T-helper 1 cell treated with Interleukin-12 subunit alpha and Interleukin-12 subunit beta and Interleukin-4 antibody, amounts not matched to agents 30 μg/mL and 1 μg/mL, for 36 hours (primary cell): ENCODE measurements around the gene SPATA21.
"Not testable (repeated sequence)": the region's sequence is repeated elsewhere in the genome, so short reads cannot be mapped to it uniquely, and the experiment has no call there.

ENCODE experiments used
- H3K27ac Mint-ChIP-seq: one replicate; pipeline ENCODE4 v1.8.0; 2021; ENCODE audit warnings: mild to moderate bottlenecking, mixed read lengths
- H3K27me3 Mint-ChIP-seq: one replicate; pipeline ENCODE4 v1.8.0; 2021; ENCODE audit warnings: low read depth, mixed read lengths
- H3K36me3 Mint-ChIP-seq: one replicate; pipeline ENCODE4 v1.8.0; 2021; ENCODE audit warnings: low read depth, mixed read lengths
- H3K4me1 Mint-ChIP-seq: one replicate; pipeline ENCODE4 v1.8.0; 2021; ENCODE audit warnings: low read depth, mixed read lengths
- H3K4me3 Mint-ChIP-seq: one replicate; pipeline ENCODE4 v1.8.0; 2021; ENCODE audit warnings: mild to moderate bottlenecking, moderate library complexity, mixed read lengths
- H3K9me3 Mint-ChIP-seq: one replicate; pipeline ENCODE4 v1.8.0; 2021; ENCODE audit warnings: mixed read lengths

Gene SPATA21

DNA sequence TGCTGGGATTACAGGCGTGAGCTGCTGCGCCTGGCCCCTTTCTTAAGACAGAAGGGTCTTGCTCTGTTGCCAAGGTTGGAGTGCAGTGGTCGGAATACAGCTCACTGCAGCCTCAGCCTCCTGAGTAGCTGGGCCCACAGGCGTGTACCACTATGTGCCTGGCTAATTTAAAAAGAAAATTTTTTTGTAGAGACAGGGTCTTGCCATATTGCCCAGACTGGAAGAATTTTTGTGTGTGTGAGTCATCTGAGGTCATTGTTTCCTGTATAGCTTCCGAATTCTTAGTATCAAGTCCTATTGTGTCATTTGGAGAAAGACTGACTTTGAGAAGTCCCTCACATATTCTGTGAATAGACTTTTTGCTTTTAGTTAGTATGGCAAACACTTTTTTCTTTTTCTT, 65.5 kb downstream of the SPATA21 start:
- Mint-ChIP-seq H3K9me3 (no peaks in the 10 kb centered on the region), H3K27ac (peak overlapping the region; percentile 86), H3K36me3 (peaks cover 26% of the 10 kb centered on the region), H3K27me3 (no peaks in the 10 kb centered on the region), H3K4me1 (peaks cover 45% of the 10 kb centered on the region), H3K4me3 (peak overlapping the region; percentile 70)

DNA sequence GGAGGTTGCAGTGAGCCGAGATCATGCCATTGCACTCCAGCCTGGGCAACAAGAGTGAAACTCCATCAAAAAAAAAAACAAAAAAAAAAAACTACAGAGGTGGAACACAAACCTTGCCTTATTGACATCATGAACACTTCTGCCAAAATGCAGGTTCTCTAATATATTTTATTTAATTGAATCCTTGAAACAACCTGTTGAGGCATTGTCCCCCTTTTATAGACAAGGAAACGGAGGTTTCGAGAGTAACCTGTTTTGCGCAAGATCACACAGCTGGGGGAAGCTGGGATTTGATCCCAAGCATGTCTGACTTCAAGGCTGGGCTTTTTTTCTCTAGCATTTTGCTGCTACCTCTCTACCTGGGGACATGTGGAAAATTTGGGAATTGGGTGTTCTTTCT, 67.4 kb downstream of the SPATA21 start:
- H3K27ac Mint-ChIP-seq, result no peak overlapping the region
- peaks cover 20% of the 10 kb centered on the region for H3K36me3 Mint-ChIP-seq
- H3K9me3 Mint-ChIP-seq, result no peaks in the 10 kb centered on the region
- H3K4me3 Mint-ChIP-seq, result peak overlapping the region; percentile 94
- H3K27me3 Mint-ChIP-seq, result no peaks in the 10 kb centered on the region
- peaks cover 41% of the 10 kb centered on the region for H3K4me1 Mint-ChIP-seq

DNA sequence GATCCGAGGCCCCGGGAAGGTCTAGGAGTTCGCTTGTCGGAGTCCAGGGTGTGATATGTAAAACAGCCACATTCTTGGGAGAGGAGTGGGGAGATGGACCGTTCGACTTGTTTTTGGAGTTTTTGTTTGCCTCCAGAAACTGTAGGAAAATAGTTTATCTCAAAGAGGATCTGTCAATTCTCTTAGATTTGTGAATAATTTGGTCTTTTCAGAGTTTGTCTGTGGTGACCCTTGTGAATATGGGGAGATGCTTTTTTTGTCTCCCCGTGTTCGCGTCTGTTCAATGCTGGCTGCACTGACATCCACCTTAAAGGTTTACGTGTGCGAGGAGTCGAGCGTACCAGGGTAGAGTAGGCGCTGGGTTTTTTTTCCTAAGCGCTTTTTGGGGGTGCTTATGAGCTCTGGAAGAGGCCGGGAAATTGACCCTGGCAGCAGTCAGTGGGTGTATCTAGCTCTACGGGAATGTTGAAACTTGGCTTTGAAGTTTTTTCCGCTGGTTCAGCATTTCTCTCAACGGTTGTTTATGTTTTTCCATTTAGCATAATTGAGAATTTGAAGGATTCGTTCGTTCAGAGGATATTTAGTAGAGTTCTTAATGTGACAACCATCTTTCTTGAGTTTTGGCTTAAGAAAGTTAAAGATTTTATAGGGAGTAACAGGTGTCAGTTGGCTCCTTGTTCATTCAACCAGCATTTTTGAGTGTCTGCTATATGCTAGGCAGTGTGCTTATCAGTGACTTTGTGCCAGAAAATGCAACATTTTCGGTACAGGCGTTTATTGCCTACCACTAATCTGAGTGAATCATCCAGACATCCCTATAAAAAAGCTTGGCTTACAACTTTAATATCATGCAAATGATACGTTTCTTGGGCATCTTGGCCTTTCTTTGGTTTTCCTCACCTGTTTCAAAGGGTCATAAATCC, 69.0 kb downstream of the SPATA21 start:
- Mint-ChIP-seq H3K27ac (peak overlapping the region; percentile 98), H3K27me3 (no peaks in the 10 kb centered on the region), H3K9me3 (no peaks in the 10 kb centered on the region), H3K4me3 (peak overlapping the region; percentile 94), H3K36me3 (peaks cover 17% of the 10 kb centered on the region), H3K4me1 (peaks cover 34% of the 10 kb centered on the region)

DNA sequence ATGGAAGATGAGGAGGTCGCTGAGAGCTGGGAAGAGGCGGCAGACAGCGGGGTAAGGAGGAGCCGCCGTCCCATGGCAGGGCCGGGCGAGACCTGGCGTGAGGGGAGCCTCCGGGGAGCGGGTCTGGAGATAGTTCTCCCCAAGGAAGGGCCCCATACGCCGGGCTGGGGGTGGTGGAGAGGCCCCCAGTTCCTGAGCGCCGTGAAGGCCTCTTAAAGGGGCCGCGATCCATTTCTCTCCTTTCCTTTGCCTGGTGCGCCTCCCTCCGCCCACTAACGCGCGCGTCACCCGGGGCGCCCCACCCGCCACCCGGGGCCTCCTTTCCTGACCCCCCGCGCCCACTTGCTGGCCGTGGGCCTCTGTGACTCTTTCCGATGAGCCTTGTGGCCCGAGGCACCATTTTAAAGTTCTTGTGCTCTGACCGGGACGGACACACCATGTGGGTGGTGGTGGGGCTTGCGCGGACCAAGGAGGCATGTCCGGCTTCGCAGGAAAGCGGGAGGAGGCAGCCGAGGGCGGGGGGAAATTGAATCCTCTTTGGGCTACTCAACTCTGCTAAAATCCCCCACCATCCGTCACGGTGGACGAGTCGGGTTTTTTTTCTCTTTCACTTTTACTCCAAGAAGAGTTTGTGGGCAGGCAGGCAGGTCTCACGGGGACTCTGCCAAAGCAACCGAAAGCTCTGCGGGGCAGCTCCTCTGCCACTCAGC, 69.8 kb downstream of the SPATA21 start:
- H3K4me1 Mint-ChIP-seq, result peaks cover 29% of the 10 kb centered on the region
- peak overlapping the region; percentile 98 for H3K27ac Mint-ChIP-seq
- H3K9me3 Mint-ChIP-seq, result no peaks in the 10 kb centered on the region
- H3K27me3 Mint-ChIP-seq, result no peaks in the 10 kb centered on the region
- H3K4me3 Mint-ChIP-seq, result peak overlapping the region; percentile 94
- peaks cover 12% of the 10 kb centered on the region for H3K36me3 Mint-ChIP-seq

DNA sequence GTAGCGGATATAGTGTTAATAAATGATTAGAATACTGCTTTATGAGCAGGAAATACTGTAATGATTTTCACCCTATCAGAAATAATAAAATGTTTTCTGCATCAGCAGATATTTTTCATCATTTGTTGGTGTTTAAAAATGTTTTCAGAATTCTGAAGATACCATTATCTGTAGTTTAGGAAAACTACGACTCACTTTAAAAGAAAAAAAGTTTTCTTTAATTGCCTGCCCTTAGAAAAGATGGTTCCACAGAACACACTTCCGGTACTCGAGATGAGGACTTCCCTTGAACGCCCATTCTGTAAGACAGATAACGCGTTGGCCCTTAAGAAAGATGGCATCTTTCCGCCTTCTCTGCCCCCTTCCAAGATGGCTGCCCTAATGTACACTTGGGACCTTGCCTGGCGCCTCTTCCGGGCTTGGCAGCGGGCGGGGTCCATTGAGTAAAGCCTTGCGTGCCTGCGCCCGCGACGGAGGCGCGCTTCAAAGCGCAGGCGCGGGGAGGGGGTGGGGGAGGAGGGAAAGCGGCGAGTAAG, 70.4 kb downstream of the SPATA21 start, which contains the start of gene SZRD1:
Gene SZRD1 (plus strand): TSS at position 521 of the 536 bp plus-strand sequence. CDS start 16 bp downstream, outside the sequence.
- peaks cover 23% of the 10 kb centered on the region for H3K4me1 Mint-ChIP-seq
- peak within 1 kb of the TSS; percentile 98 for H3K27ac Mint-ChIP-seq

DNA sequence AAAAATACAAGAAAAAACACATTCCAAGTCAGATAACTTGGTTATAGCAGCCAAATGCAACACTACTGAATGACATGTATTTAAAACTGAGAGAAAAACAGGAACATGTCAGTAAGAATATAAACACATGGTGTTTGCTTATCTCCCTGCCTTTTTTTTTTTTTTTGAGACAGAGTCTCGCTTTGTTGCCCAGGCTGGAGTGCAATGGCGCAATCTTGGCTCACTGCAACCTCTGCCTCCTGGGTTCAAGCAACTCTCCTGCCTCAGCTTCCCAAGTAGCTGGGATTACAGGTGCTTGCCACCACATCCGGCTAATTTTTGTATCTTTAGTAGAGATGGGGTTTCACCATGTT, 72.1 kb downstream of the SPATA21 start:
- peaks cover 16% of the 10 kb centered on the region for H3K4me1 Mint-ChIP-seq
- not testable (repeated sequence) for H3K9me3 Mint-ChIP-seq, H3K36me3 Mint-ChIP-seq, H3K4me3 Mint-ChIP-seq, H3K27me3 Mint-ChIP-seq, H3K27ac Mint-ChIP-seq

More for the DNA sequence above, 70.4 kb downstream of the SPATA21 start, which contains the start of gene SZRD1:
- Mint-ChIP-seq H3K36me3 (peaks cover 9% of the 10 kb centered on the region), H3K9me3 (no peaks in the 10 kb centered on the region), H3K4me3 (peak within 1 kb of the TSS; percentile 94), H3K27me3 (no peaks in the 10 kb centered on the region)

DNA sequence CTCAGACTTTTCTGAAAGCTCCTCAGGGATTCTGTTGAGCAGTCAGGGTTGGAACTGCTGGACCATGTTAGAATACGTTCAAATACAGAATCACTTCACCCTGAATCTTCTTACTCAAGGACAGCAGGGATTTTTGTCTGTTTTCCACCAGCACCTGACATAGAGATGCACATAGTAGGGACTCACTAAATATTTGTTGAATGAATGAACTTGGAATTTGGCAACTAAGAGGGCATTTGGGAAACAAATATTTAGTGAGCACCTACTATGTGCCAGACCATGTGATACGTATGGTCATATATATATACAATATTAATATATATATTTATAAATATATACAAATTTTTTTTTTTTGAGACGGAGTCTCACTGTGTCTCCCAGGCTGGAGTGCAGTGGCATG, 80.4 kb downstream of the SPATA21 start:
- H3K4me1 Mint-ChIP-seq, result peaks cover 6% of the 10 kb centered on the region
- H3K36me3 Mint-ChIP-seq, result no peaks in the 10 kb centered on the region
- no peak overlapping the region for H3K4me3 Mint-ChIP-seq
- H3K9me3 Mint-ChIP-seq, result no peaks in the 10 kb centered on the region
- no peak overlapping the region for H3K27ac Mint-ChIP-seq
- no peaks in the 10 kb centered on the region for H3K27me3 Mint-ChIP-seq

DNA sequence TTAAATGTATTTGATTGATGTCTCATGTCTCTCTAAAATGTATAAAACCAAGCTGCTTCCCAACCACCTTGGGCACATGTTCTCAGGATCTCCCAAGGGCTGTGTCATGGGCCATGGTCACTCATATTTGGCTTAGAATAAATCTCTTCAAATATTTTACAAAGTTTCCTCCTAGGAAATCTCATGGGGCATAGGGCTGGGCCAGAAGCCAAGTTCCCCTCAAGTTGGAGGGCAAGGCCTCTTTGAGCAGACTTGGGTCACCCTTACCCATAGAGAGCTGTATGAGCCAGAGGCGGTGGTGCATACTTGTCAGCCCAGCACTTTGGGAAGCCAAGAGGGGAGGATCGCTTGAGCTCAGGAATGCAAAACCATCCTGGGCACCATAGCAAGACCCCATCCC, 82.6 kb downstream of the SPATA21 start:
- Mint-ChIP-seq H3K36me3 (peaks cover 3% of the 10 kb centered on the region), H3K4me1 (peaks cover 19% of the 10 kb centered on the region), H3K27me3 (no peaks in the 10 kb centered on the region), H3K9me3 (no peaks in the 10 kb centered on the region), H3K4me3 (no peak overlapping the region), H3K27ac (no peak overlapping the region)

DNA sequence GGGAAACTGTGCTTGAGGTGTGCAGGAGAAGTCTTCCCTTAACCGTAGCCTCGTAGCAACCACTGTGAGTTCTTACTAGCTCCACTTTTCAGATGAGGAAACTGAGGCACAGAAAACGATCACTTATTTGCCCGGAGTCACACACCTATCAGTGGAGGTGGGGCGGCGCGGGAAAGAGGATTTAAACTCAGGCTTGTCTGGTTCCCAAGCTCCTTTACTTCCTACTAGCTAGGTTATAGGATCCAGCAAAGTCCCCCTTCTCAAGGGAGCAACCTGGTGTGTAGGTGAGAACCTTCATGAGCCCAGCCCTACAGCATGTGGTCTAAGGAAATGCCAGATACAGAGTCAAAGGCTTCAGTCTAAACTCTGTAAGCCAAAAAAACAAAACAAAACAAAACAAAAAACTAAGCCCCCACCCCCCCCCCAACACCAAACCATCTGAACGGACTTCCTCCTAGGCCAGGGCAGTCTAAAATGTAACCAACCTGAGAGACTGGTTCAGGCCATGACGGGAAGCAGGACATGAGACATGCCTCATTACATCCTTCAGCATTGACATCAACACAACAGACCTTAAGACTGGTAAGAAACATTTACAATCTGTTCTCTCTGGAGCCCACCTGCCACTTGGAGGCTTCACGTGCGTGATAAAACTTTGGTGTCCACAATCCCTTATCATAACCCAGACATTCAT, 84.2 kb downstream of the SPATA21 start:
- H3K36me3 Mint-ChIP-seq, result peaks cover 3% of the 10 kb centered on the region
- H3K27ac Mint-ChIP-seq, result peak overlapping the region; percentile 87
- H3K4me3 Mint-ChIP-seq, result peak overlapping the region; percentile 90
- no peaks in the 10 kb centered on the region for H3K9me3 Mint-ChIP-seq
- peaks cover 20% of the 10 kb centered on the region for H3K4me1 Mint-ChIP-seq
- H3K27me3 Mint-ChIP-seq, result no peaks in the 10 kb centered on the region

DNA sequence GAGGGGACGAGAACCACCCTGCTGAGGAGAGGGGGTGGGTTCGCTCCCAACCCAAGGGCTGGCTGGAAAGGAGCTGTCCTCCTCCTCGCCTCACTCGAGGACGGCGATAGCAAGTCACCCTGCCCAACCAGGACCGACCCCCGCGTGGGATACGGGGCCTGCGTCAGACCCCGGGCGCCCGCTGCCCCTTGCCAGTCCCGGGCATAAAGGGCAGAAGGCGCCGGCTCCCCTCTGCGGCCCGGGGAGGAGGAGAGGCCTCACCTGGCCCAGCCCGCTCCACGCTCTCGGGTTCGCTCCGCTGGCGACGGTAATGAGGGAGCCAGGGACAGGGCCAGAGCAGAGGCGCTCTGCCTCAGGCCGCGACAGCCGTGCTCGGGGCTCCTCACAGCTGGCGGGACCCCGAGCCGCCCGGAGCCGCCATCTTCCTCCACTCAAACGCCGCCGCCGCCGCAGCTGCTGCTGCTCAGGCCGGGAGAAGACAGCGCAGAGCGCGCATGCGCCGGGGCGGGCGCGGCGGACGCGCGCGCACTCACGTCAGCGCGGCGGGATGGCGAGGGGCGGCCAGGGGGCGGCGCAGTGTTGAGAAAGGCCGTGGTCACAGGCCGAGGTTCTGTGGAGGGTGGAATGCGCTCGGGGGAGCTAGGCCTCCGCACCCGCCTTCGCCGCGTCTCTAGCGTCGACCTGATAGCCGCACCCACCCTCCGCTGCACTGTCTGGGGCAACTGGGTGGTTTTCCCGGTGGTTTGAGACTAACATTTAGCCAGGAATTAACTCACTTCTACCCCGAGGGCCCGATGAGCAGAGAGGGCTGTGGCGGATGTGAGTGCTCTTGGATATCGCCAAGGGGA, 85.0 kb downstream of the SPATA21 start, which contains the start of gene FBXO42:
Gene FBXO42 (minus strand): TSS at position 487 of the 848 bp plus-strand sequence. CDS start 37,062 bp downstream, outside the sequence.
- Mint-ChIP-seq H3K9me3 (no peaks in the 10 kb centered on the region), H3K4me1 (peaks cover 21% of the 10 kb centered on the region), H3K4me3 (peak within 1 kb of the TSS; percentile 90), H3K36me3 (peaks cover 3% of the 10 kb centered on the region), H3K27me3 (no peaks in the 10 kb centered on the region), H3K27ac (peak within 1 kb of the TSS; percentile 87)

DNA sequence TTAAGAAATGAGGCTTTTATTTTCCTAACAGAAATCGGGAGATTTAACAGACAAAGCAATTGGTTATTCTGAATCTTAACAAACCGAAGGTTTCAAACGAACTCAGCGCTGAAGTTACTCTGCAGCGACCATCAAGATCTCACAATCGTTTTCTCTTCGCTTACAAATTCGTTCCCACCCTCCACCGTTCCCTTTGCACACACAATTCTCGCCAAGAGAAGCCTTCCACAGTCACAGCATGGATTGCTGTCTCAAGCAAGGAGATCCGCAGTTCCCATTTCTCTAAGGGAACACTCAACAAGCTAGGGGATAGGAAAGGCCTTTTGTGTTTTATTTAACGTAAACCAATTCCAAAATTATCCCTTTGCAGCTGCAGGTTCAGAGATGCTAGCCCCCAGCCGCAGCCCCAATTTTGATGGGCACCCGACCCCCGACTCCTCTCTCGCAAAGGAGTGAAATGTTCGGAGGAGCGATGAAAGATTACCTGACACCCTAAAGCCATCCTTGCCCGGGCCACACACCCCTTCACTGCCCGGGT, 85.7 kb downstream of the SPATA21 start:
- H3K4me1 Mint-ChIP-seq, result peaks cover 21% of the 10 kb centered on the region
- H3K27ac Mint-ChIP-seq, result peak overlapping the region; percentile 81
- H3K4me3 Mint-ChIP-seq, result peak overlapping the region; percentile 90
- no peaks in the 10 kb centered on the region for H3K9me3 Mint-ChIP-seq
- H3K36me3 Mint-ChIP-seq, result peaks cover 3% of the 10 kb centered on the region
- H3K27me3 Mint-ChIP-seq, result no peaks in the 10 kb centered on the region

DNA sequence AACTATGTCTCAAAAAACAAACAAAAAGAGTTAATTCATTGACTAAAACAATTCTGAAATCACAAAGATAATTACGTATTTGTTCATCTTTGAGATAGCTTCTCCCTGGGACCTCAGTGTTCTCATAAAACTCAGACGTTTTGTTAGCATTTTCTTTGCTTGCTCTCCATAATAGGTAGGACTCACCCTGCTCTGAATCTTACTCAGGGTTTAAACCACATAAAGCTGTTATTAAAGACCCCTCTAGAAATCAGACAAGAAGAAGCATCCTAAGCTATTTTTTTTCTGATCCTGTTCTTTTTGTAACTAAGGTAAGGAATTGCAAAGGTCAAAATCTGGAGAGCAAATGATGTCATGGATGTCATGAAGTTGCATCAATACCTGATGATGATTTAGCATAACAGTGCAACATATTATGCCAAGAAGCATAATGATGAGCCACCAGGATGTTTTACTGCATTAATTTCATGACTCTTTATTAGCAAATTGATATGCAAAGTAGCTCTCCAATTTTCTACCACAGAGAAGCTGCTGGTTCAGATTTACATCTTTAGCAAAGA, 87.3 kb downstream of the SPATA21 start:
- Mint-ChIP-seq H3K4me3 (no peak overlapping the region), H3K27me3 (no peaks in the 10 kb centered on the region), H3K4me1 (peaks cover 21% of the 10 kb centered on the region), H3K9me3 (no peaks in the 10 kb centered on the region), H3K27ac (no peak overlapping the region), H3K36me3 (peaks cover 8% of the 10 kb centered on the region)
